Progenitor cell of endocrine pancreas (in vitro differentiated cells): ENCODE data around the gene UCKL1. TPM values are rescaled to one million over a fixed set of nuclear protein-coding genes. Genes with fewer than 3 reads are reported as not detected.

Source experiments
- DNase-seq: peaks from one replicate; pipeline ENCODE4 v3.0.0; 2021; ENCODE audit warnings: low spot score; ENCODE audit not compliant: unreplicated experiment
- H3K27ac Mint-ChIP-seq: 2 replicates; pipeline ENCODE4 v1.8.0; 2021; ENCODE audit warnings: mild to moderate bottlenecking, moderate library complexity, mixed read lengths
- H3K27me3 Mint-ChIP-seq: 2 replicates; pipeline ENCODE4 v1.8.0; 2021; ENCODE audit warnings: mixed read lengths
- H3K36me3 Mint-ChIP-seq: 2 replicates; pipeline ENCODE4 v1.8.0; 2022; ENCODE audit warnings: mixed read lengths; ENCODE audit not compliant: insufficient read depth
- H3K4me1 Mint-ChIP-seq: 2 replicates; pipeline ENCODE4 v1.8.0; 2021; ENCODE audit warnings: low read depth, mixed read lengths
- H3K4me3 Mint-ChIP-seq: 2 replicates; pipeline ENCODE4 v1.8.0; 2021; ENCODE audit warnings: low read depth, mild to moderate bottlenecking, moderate library complexity, mixed read lengths
- H3K9me3 Mint-ChIP-seq: 2 replicates; pipeline ENCODE4 v1.8.0; 2021; ENCODE audit warnings: low read depth, mixed read lengths
- total RNA-seq: library from RNA; stranded (reverse); gene quantifications from 2 replicates; pipeline ENCODE4 v1.2.1, GENCODE V29; 2021
- TF ChIP-seq, protein P1 (sequence below): fragments of 200-600 bp; sonication (generic); IDR thresholded peaks from one replicate; pipeline ENCODE4 v1.5.0; 2021; ENCODE audit warnings: antibody characterized with exemption, mild to moderate bottlenecking; ENCODE audit not compliant: unreplicated experiment

The UCKL1 gene
- total RNA-seq, 1 donor from 2014 or later, result 79.2 TPM

DNA sequence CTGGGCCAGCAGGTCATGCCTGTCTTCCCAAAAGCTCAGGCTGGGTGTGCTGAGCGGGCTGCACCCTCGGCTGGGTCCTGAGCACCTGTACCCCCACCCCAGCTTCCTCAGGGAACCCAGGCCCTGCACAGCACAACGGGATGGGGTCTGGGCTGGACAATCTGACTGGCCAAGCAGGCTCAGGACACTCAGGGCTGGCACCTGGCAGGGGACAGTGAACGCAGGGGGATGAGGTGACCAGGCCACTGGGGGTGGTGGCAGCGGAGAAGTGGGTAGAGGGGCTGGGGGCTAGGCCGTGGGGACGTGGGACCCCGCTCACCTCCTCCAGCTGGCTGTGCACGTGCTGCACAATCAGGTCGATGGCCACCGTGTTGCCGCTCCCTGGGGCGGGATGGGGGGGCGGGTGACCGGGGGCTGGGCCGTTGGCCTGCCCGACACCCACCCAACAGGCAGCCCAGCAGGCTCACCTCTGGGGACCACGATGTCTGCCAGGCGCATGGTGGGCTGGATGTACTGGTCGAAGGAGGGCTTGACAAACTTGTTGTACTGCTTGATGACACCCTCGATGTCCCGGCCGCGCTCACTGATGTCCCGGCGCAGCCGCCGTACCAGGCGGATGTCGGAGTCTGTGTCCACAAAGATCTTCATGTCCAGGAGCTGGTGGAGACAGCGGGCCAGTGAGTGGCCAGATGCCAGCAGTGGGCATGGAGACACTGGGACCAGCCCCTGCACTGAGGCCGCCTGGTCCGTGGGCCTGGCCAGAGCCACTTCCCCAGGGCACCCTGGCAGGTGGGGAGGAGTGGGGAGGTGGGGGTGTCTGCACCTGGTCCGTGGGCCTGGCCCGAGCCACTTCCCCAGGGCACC is 11.9 kb downstream of the UCKL1 start:
- H3K4me1 Mint-ChIP-seq, result peaks cover 10% of the 10 kb centered on the region
- H3K9me3 Mint-ChIP-seq, result no peaks in the 10 kb centered on the region
- TF ChIP-seq, protein P1, sequence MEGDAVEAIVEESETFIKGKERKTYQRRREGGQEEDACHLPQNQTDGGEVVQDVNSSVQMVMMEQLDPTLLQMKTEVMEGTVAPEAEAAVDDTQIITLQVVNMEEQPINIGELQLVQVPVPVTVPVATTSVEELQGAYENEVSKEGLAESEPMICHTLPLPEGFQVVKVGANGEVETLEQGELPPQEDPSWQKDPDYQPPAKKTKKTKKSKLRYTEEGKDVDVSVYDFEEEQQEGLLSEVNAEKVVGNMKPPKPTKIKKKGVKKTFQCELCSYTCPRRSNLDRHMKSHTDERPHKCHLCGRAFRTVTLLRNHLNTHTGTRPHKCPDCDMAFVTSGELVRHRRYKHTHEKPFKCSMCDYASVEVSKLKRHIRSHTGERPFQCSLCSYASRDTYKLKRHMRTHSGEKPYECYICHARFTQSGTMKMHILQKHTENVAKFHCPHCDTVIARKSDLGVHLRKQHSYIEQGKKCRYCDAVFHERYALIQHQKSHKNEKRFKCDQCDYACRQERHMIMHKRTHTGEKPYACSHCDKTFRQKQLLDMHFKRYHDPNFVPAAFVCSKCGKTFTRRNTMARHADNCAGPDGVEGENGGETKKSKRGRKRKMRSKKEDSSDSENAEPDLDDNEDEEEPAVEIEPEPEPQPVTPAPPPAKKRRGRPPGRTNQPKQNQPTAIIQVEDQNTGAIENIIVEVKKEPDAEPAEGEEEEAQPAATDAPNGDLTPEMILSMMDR, result no peak
- no peak overlapping the region for H3K4me3 Mint-ChIP-seq
- H3K36me3 Mint-ChIP-seq, result peaks cover 5% of the 10 kb centered on the region
- DNase-seq, result no peak
- no peaks in the 10 kb centered on the region for H3K27me3 Mint-ChIP-seq
- H3K27ac Mint-ChIP-seq, result no peak overlapping the region

DNA sequence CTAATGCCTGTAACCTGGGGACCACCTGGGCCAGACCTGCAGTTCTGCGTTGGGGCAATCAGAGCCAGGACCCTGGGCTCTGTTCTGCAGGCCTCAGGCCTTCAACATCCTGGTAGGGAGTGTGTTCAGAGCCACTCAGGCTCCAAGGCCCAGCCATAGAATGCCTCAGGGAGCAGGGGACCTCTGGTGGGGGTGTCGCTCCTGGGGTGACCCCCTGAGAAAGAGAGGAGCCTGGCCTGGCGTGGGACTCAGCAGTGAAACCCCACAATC is 12.5 kb downstream of the UCKL1 start:
- peaks cover 5% of the 10 kb centered on the region for H3K36me3 Mint-ChIP-seq
- H3K27ac Mint-ChIP-seq, result no peak overlapping the region

GRCh38 chr20:63942969-63943807 is 13.0 kb downstream of the UCKL1 start:
- TF ChIP-seq, protein P1, result no peak
- no peaks in the 10 kb centered on the region for H3K9me3 Mint-ChIP-seq
- DNase-seq, result no peak
- peaks cover 5% of the 10 kb centered on the region for H3K36me3 Mint-ChIP-seq
- H3K4me3 Mint-ChIP-seq, result no peak overlapping the region
- H3K27ac Mint-ChIP-seq, result no peak overlapping the region
- no peaks in the 10 kb centered on the region for H3K27me3 Mint-ChIP-seq
- H3K4me1 Mint-ChIP-seq, result peaks cover under 1% of the 10 kb centered on the region

More for the DNA sequence above, 12.5 kb downstream of the UCKL1 start:
- no peaks in the 10 kb centered on the region for H3K27me3 Mint-ChIP-seq
- H3K4me3 Mint-ChIP-seq, result no peak overlapping the region
- no peak for DNase-seq
- no peaks in the 10 kb centered on the region for H3K9me3 Mint-ChIP-seq
- TF ChIP-seq, protein P1, result no peak
- H3K4me1 Mint-ChIP-seq, result peaks cover 4% of the 10 kb centered on the region

DNA sequence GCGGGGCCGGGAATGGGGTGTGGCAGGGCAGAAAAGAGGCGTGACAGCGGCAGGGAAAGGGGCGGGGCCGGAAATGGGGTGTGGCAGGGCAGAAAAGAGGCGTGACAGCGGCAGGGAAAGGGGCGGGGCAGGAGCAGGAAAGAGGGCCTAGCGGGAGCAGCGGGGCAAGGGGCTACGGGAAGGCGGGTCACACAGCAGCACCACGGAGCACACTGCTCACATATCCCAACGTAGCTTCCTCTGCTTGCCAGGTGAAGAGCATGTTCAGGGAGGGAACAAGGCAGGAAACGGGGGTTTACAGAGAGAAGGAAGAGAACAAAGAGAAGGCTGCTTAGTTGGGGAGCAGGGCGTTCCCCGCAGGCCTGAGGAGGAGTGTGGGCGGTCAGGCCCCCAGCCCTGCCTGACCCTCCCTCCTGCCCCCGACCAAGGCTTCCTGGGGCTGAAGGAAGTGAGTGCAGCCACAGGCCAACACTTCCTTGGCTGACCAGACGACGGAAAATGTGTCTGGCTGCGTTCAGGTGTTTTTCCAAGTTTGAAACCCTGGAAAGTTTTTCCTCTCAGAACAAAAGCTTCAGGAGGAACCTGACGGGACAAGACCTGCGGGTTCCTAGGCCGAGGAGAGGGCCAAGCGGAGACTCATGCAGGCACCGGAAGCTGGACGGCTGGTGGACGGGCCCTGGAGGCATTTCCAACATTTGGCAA is 13.8 kb downstream of the UCKL1 start:
- Mint-ChIP-seq H3K27me3 (no peaks in the 10 kb centered on the region), H3K36me3 (peaks cover 10% of the 10 kb centered on the region), H3K27ac (no peak overlapping the region), H3K4me3 (no peak overlapping the region), H3K4me1 (no peaks in the 10 kb centered on the region), H3K9me3 (no peaks in the 10 kb centered on the region)
- DNase-seq, result no peak
- TF ChIP-seq, protein P1, result no peak
